Gastrocnemius medialis (tissue), 4 donors: ENCODE data around the gene KLHL29. TPM values are rescaled to one million over a fixed set of nuclear protein-coding genes. Genes with fewer than 3 reads are reported as not detected.

Source experiments
- ATAC-seq, 2 donors: fragments of 150-250 bp; one replicate each; pipeline ENCODE4 v1.9.1; 2016
- DNase-seq, 2 donors: peaks; one replicate each; pipeline ENCODE4 v3.0.0-alpha.2; 2019
- H3K27ac ChIP-seq, 4 donors: fragments of 200-600 bp; sonication (generic); 1 replicate in 1 of 4; 2 replicates in 3 of 4; pipeline ENCODE4 v1.5.1; 2016 to 2018; ENCODE audit warnings: mild to moderate bottlenecking in 2 of 4, moderate library complexity in 1 of 4
- H3K27me3 ChIP-seq, 3 donors: fragments of 200-600 bp; sonication (generic) in 2 of 3; 1 replicate in 1 of 3; 2 replicates in 2 of 3; pipeline versions ENCODE4 v1.5.1 to v1.6.0; 2016 to 2019; ENCODE audit warnings: mild to moderate bottlenecking in 1 of 3, moderate library complexity in 1 of 3
- H3K36me3 ChIP-seq, 2 donors: fragments of 200-600 bp; sonication (generic) in 1 of 2; one replicate each; pipeline ENCODE4 v1.5.1; 2017 to 2018
- H3K4me1 ChIP-seq, 2 donors: fragments of 200-600 bp; sonication (generic) in 1 of 2; one replicate each; pipeline ENCODE4 v1.5.1; 2016 to 2017; ENCODE audit warnings: mild to moderate bottlenecking in 2 of 2
- H3K4me3 ChIP-seq, 4 donors: fragments of 200-600 bp; sonication (generic) in 3 of 4; 1 replicate in 1 of 4; 2 replicates in 3 of 4; pipeline ENCODE4 v1.5.1; 2016 to 2019; ENCODE audit warnings: mild to moderate bottlenecking in 2 of 4
- H3K9me3 ChIP-seq, 3 donors: fragments of 200-600 bp; sonication (generic) in 2 of 3; 1 replicate in 1 of 3; 2 replicates in 2 of 3; pipeline ENCODE4 v1.5.1; 2016 to 2019
- CTCF ChIP-seq, 5 experiments: fragments of 450-650 bp in 3 of 5; fragments of 200-600 bp in 2 of 5; sonication (generic) in 2 of 5; IDR thresholded peaks in 4 of 5; conservative IDR thresholded peaks in 1 of 5; 1 replicate in 4 of 5; 2 replicates in 1 of 5; pipeline ENCODE4 v1.5.1; 2016 to 2019; ENCODE audit warnings: antibody characterized with exemption in 5 of 5, mild to moderate bottlenecking in 3 of 5, moderate library complexity in 3 of 5
- POLR2A ChIP-seq, 2 donors: fragments of 450-650 bp; IDR thresholded peaks; one replicate each; pipeline ENCODE4 v1.6.1; 2017; ENCODE audit warnings: antibody characterized with exemption in 2 of 2, mild to moderate bottlenecking in 2 of 2, moderate library complexity in 2 of 2
- in situ Hi-C, 4 donors: fragments of 200-750 bp; cut with MboI; loops; one replicate each; pipeline versions ENCODE4 v1.15.0 to v1.8.0; 2017; ENCODE audit warnings: low sequenced_read_pairs in 4 of 4
- intact Hi-C: fragments of 100-400 bp; cut with DNase I; formaldehyde crosslinking; loops from one replicate; pipeline ENCODE4 v1.15.1; 2023; ENCODE audit warnings: low total_unique reads
- total RNA-seq, 4 donors: library from RNA; depleted of rRNA; stranded (reverse); fragments of >200 nt; gene quantifications; one replicate each; pipeline versions ENCODE4 v1.1.0 to v1.2.3, GENCODE V29; 2016

KLHL29 gene
- total RNA-seq, 4 donors from 2014 or later = 4.3 to 24.9 (median 8.7) TPM

GRCh38 chr2:23568626-23569190, 183.7 kb downstream of the KLHL29 start:
- H3K36me3 ChIP-seq = no peaks in the 10 kb centered on the region
- DNase-seq = peak in 1 of 2 donors; percentile 73
- H3K27me3 ChIP-seq = no peaks in the 10 kb centered on the region
- peaks cover 31 to 53% of the 10 kb centered on the region in 2 donors for H3K4me1 ChIP-seq
- intact Hi-C loops = loop anchor here (10.0 kb wide), 1 partner anchor 184 kb away; the partner anchor contains the start of gene KLHL29
- peak overlapping the region; percentile 46 to 93 (median 87) for H3K27ac ChIP-seq
- no peaks in the 10 kb centered on the region for H3K9me3 ChIP-seq
- no peak for TF ChIP-seq CTCF (IDR thresholded peaks at IDR 0.05 in 4 of 5, conservative IDR thresholded peaks at IDR 0.05 in 1 of 5)
- TF ChIP-seq POLR2A (IDR thresholded peaks at IDR 0.05) = no peak
- no peak overlapping the region for H3K4me3 ChIP-seq
- ATAC-seq = peak; percentile 20 to 34
- in situ Hi-C loops = no loop called here

- in situ Hi-C loops (no loop called here), intact Hi-C loops (loop anchor here (10.0 kb wide), 1 partner anchor 185 kb away; the partner anchor contains the start of gene KLHL29)
- TF ChIP-seq POLR2A (IDR thresholded peaks at IDR 0.05) = no peak
- TF ChIP-seq CTCF (IDR thresholded peaks at IDR 0.05 in 4 of 5, conservative IDR thresholded peaks at IDR 0.05 in 1 of 5) = no peak
- H3K4me1 ChIP-seq = peaks cover 20 to 43% of the 10 kb centered on the region in 2 donors
- DNase-seq = no peak
- H3K27me3 ChIP-seq = no peaks in the 10 kb centered on the region
- ATAC-seq = no peak
- no peak overlapping the region for H3K4me3 ChIP-seq
- no peaks in the 10 kb centered on the region for H3K36me3 ChIP-seq
- no peaks in the 10 kb centered on the region for H3K9me3 ChIP-seq
- H3K27ac ChIP-seq = peak overlapping the region in 2 of 4 donors; percentile 22 to 89
Measured at GRCh38 chr2:23569761-23570365, 184.9 kb downstream of the KLHL29 start.

GRCh38 chr2:23571085-23571484, 186.1 kb downstream of the KLHL29 start:
- no peaks in the 10 kb centered on the region for H3K9me3 ChIP-seq
- intact Hi-C loops = no loop called here
- H3K27me3 ChIP-seq = no peaks in the 10 kb centered on the region
- no peak for ATAC-seq
- no peaks in the 10 kb centered on the region for H3K36me3 ChIP-seq
- in situ Hi-C loops = no loop called here
- TF ChIP-seq POLR2A (IDR thresholded peaks at IDR 0.05) (no peak), CTCF (IDR thresholded peaks at IDR 0.05 in 4 of 5, conservative IDR thresholded peaks at IDR 0.05 in 1 of 5) (no peak)
- DNase-seq = no peak
- H3K27ac ChIP-seq = peak overlapping the region in 2 of 4 donors; percentile 18 to 38
- H3K4me3 ChIP-seq = no peak overlapping the region
- H3K4me1 ChIP-seq = peaks cover 8 to 31% of the 10 kb centered on the region in 2 donors

GRCh38 chr2:23571527-23572282, 186.7 kb downstream of the KLHL29 start:
- H3K4me3 ChIP-seq = no peak overlapping the region
- H3K4me1 ChIP-seq = peaks cover 4 to 25% of the 10 kb centered on the region in 2 donors
- no peaks in the 10 kb centered on the region for H3K36me3 ChIP-seq
- no peaks in the 10 kb centered on the region for H3K27me3 ChIP-seq
- DNase-seq (no peak), ATAC-seq (no peak)
- in situ Hi-C loops = no loop called here
- H3K9me3 ChIP-seq = no peaks in the 10 kb centered on the region
- intact Hi-C loops = no loop called here
- TF ChIP-seq POLR2A (IDR thresholded peaks at IDR 0.05) = no peak
- no peak for TF ChIP-seq CTCF (IDR thresholded peaks at IDR 0.05 in 4 of 5, conservative IDR thresholded peaks at IDR 0.05 in 1 of 5)
- H3K27ac ChIP-seq = peak overlapping the region in 2 of 4 donors; percentile 18 to 38
